ENCODE results near the gene LRRC41. TPM values are rescaled to one million over a fixed set of nuclear protein-coding genes. Genes with fewer than 3 reads are reported as not detected.

The LRRC41 gene
- total RNA-seq, 2 donors from 2014 or later = 30.1 to 37.7 TPM

- Mint-ChIP-seq H3K36me3 (ENCODE audit: low read depth) (peaks cover 100% of the 10 kb centered on the region), H3K27me3 (no peaks in the 10 kb centered on the region)
These were observed 6.2 kb upstream of the LRRC41 start for GRCh38 chr1:46309401-46310159.

GRCh38 chr1:46306159-46306530 is 2.7 kb upstream of the LRRC41 start:
- H3K4me3 Mint-ChIP-seq = peak overlapping the region; percentile 48
- no peak overlapping the region for H3K27ac Mint-ChIP-seq
- no peak for ATAC-seq (replicated peaks)
- peaks cover 25% of the 10 kb centered on the region for H3K4me1 Mint-ChIP-seq
- peaks cover 90% of the 10 kb centered on the region for H3K36me3 Mint-ChIP-seq (ENCODE audit: low read depth)
- H3K9me3 Mint-ChIP-seq = no peaks in the 10 kb centered on the region
- H3K27me3 Mint-ChIP-seq = no peaks in the 10 kb centered on the region

More at GRCh38 chr1:46309401-46310159, 6.2 kb upstream of the LRRC41 start:
- no peak for ATAC-seq (replicated peaks)
- Mint-ChIP-seq H3K4me3 (no peak overlapping the region), H3K27ac (no peak overlapping the region), H3K9me3 (no peaks in the 10 kb centered on the region), H3K4me1 (peaks cover 18% of the 10 kb centered on the region)

GRCh38 chr1:46303872-46304326 is 483 bp upstream of the LRRC41 start:
- Mint-ChIP-seq H3K9me3 (no peaks in the 10 kb centered on the region), H3K4me3 (peak overlapping the region; percentile 98), H3K4me1 (peaks cover 34% of the 10 kb centered on the region), H3K27ac (peak overlapping the region; percentile 99), H3K27me3 (no peaks in the 10 kb centered on the region), H3K36me3 (ENCODE audit: low read depth) (peaks cover 77% of the 10 kb centered on the region)
- no peak for ATAC-seq (replicated peaks)

- Mint-ChIP-seq H3K27me3 (no peaks in the 10 kb centered on the region), H3K4me3 (peak overlapping the region; percentile 98), H3K4me1 (peaks cover 22% of the 10 kb centered on the region)
These were observed 777 bp downstream of the LRRC41 start for GRCh38 chr1:46302641-46303037.

GRCh38 chr1:46301808-46302640 is 1.4 kb downstream of the LRRC41 start:
- peaks cover 76% of the 10 kb centered on the region for H3K36me3 Mint-ChIP-seq (ENCODE audit: low read depth)
- H3K4me3 Mint-ChIP-seq = peak overlapping the region; percentile 98
- peak overlapping the region; percentile 99 for H3K27ac Mint-ChIP-seq
- H3K27me3 Mint-ChIP-seq = no peaks in the 10 kb centered on the region
- no peaks in the 10 kb centered on the region for H3K9me3 Mint-ChIP-seq
- peak; percentile 44 for ATAC-seq (replicated peaks)
- peaks cover 17% of the 10 kb centered on the region for H3K4me1 Mint-ChIP-seq

More at GRCh38 chr1:46302641-46303037, 777 bp downstream of the LRRC41 start:
- no peaks in the 10 kb centered on the region for H3K9me3 Mint-ChIP-seq
- H3K36me3 Mint-ChIP-seq (ENCODE audit: low read depth) = peaks cover 76% of the 10 kb centered on the region
- peak; percentile 12 for ATAC-seq (replicated peaks)
- H3K27ac Mint-ChIP-seq = peak overlapping the region; percentile 99

GRCh38 chr1:46301406-46301807 is 2.0 kb downstream of the LRRC41 start:
- H3K36me3 Mint-ChIP-seq (ENCODE audit: low read depth) = peaks cover 76% of the 10 kb centered on the region
- H3K27me3 Mint-ChIP-seq = no peaks in the 10 kb centered on the region
- peak overlapping the region; percentile 98 for H3K4me3 Mint-ChIP-seq
- no peak for ATAC-seq (replicated peaks)
- peaks cover 17% of the 10 kb centered on the region for H3K4me1 Mint-ChIP-seq
- H3K27ac Mint-ChIP-seq = peak overlapping the region; percentile 99
- no peaks in the 10 kb centered on the region for H3K9me3 Mint-ChIP-seq

GRCh38 chr1:46300673-46301405 is 2.6 kb downstream of the LRRC41 start:
- Mint-ChIP-seq H3K4me1 (peaks cover 17% of the 10 kb centered on the region), H3K9me3 (no peaks in the 10 kb centered on the region), H3K4me3 (peak overlapping the region; percentile 98), H3K36me3 (ENCODE audit: low read depth) (peaks cover 76% of the 10 kb centered on the region), H3K27me3 (no peaks in the 10 kb centered on the region), H3K27ac (peak overlapping the region; percentile 99)
- ATAC-seq (replicated peaks) = no peak

GRCh38 chr1:46298387-46298786 is 5.0 kb downstream of the LRRC41 start:
- H3K4me3 Mint-ChIP-seq = no peak overlapping the region
- ATAC-seq (replicated peaks) = no peak
- H3K9me3 Mint-ChIP-seq = no peaks in the 10 kb centered on the region
- peaks cover 14% of the 10 kb centered on the region for H3K4me1 Mint-ChIP-seq
- no peaks in the 10 kb centered on the region for H3K27me3 Mint-ChIP-seq
- H3K36me3 Mint-ChIP-seq (ENCODE audit: low read depth) = peaks cover 68% of the 10 kb centered on the region
- H3K27ac Mint-ChIP-seq = no peak overlapping the region

- Mint-ChIP-seq H3K27ac (no peak overlapping the region), H3K4me1 (peaks cover 1% of the 10 kb centered on the region), H3K4me3 (no peak overlapping the region), H3K9me3 (no peaks in the 10 kb centered on the region), H3K36me3 (ENCODE audit: low read depth) (peaks cover 61% of the 10 kb centered on the region), H3K27me3 (no peaks in the 10 kb centered on the region)
- no peak for ATAC-seq (replicated peaks)
These were observed 8.1 kb downstream of the LRRC41 start for GRCh38 chr1:46295306-46295705.

- Mint-ChIP-seq H3K9me3 (no peaks in the 10 kb centered on the region), H3K27ac (peak overlapping the region; percentile 28), H3K36me3 (ENCODE audit: low read depth) (peaks cover 50% of the 10 kb centered on the region), H3K4me3 (no peak overlapping the region), H3K4me1 (peaks cover 5% of the 10 kb centered on the region), H3K27me3 (no peaks in the 10 kb centered on the region)
- ATAC-seq (replicated peaks) = no peak
These were observed 13.4 kb downstream of the LRRC41 start for GRCh38 chr1:46289976-46290375.

GRCh38 chr1:46289134-46289494 is 14.3 kb downstream of the LRRC41 start:
- Mint-ChIP-seq H3K27me3 (no peaks in the 10 kb centered on the region), H3K4me1 (peaks cover 5% of the 10 kb centered on the region), H3K36me3 (ENCODE audit: low read depth) (peaks cover 53% of the 10 kb centered on the region), H3K9me3 (no peaks in the 10 kb centered on the region), H3K4me3 (no peak overlapping the region), H3K27ac (peak overlapping the region; percentile 28)
- ATAC-seq (replicated peaks) = no peak

GRCh38 chr1:46288485-46289133 is 14.8 kb downstream of the LRRC41 start:
- Mint-ChIP-seq H3K4me1 (peaks cover 5% of the 10 kb centered on the region), H3K27me3 (no peaks in the 10 kb centered on the region), H3K9me3 (no peaks in the 10 kb centered on the region), H3K27ac (peak overlapping the region; percentile 60), H3K4me3 (no peak overlapping the region), H3K36me3 (ENCODE audit: low read depth) (peaks cover 58% of the 10 kb centered on the region)
- no peak for ATAC-seq (replicated peaks)

GRCh38 chr1:46285730-46286477 is 17.5 kb downstream of the LRRC41 start:
- ATAC-seq (replicated peaks) = peak; percentile 43
- no peak overlapping the region for H3K27ac Mint-ChIP-seq
- no peaks in the 10 kb centered on the region for H3K27me3 Mint-ChIP-seq
- H3K9me3 Mint-ChIP-seq = no peaks in the 10 kb centered on the region
- H3K4me1 Mint-ChIP-seq = peaks cover 5% of the 10 kb centered on the region
- peaks cover 69% of the 10 kb centered on the region for H3K36me3 Mint-ChIP-seq (ENCODE audit: low read depth)
- H3K4me3 Mint-ChIP-seq = no peak overlapping the region

Data from activated T-helper 17 cell treated with anti-CD3 and anti-CD28 coated beads, Interleukin-2, amount 50 U/mL, for 72 hours (primary cell).